Smooth muscle cell (in vitro differentiated cells): ENCODE data around the gene PARVG. TPM values are rescaled to one million over a fixed set of nuclear protein-coding genes. Genes with fewer than 3 reads are reported as not detected.

Experiments
- DNase-seq: peaks from one replicate; lab custom pipeline; 2025; ENCODE audit not compliant: unreplicated experiment; lab: John Stamatoyannopoulos, UW
- H2AFZ ChIP-seq: fragments of 200-600 bp; sonication (generic); 2 replicates; pipeline ENCODE4 v1.6.0; 2016; ENCODE audit warnings: antibody characterized with exemption, low read depth, mild to moderate bottlenecking
- H3F3A ChIP-seq: fragments of 200-600 bp; sonication (generic); 2 replicates; pipeline ENCODE4 v1.6.0; 2017; ENCODE audit warnings: antibody characterized with exemption, low read depth
- H3K27ac ChIP-seq: fragments of 200-600 bp; sonication (generic); 2 replicates; pipeline ENCODE4 v1.5.1; 2016; ENCODE audit warnings: low read depth, mild to moderate bottlenecking
- H3K27me3 ChIP-seq: fragments of 200-600 bp; sonication (generic); 2 replicates; pipeline ENCODE4 v1.6.1; 2016; ENCODE audit warnings: low read depth, mild to moderate bottlenecking
- H3K36me3 ChIP-seq: fragments of 200-600 bp; sonication (generic); 2 replicates; pipeline ENCODE4 v1.5.1; 2016; ENCODE audit warnings: low read depth
- H3K4me1 ChIP-seq: fragments of 200-600 bp; sonication (generic); 2 replicates; pipeline ENCODE4 v1.5.1; 2016; ENCODE audit warnings: low read depth
- H3K4me2 ChIP-seq: fragments of 200-600 bp; sonication (generic); 2 replicates; pipeline ENCODE4 v1.6.0; 2016; ENCODE audit warnings: mild to moderate bottlenecking
- H3K4me3 ChIP-seq: fragments of 200-600 bp; sonication (generic); 2 replicates; pipeline ENCODE4 v1.5.1; 2016; ENCODE audit warnings: mild to moderate bottlenecking
- H3K79me2 ChIP-seq: fragments of 200-600 bp; sonication (generic); 2 replicates; pipeline ENCODE4 v1.6.0; 2016; ENCODE audit warnings: low read depth, mild to moderate bottlenecking
- H3K9ac ChIP-seq: fragments of 200-600 bp; sonication (generic); 2 replicates; pipeline ENCODE4 v1.6.0; 2016; ENCODE audit warnings: low read depth
- H3K9me3 ChIP-seq: fragments of 200-600 bp; sonication (generic); replicated peaks from 2 replicates; pipeline ENCODE4 v1.5.1; 2016; ENCODE audit warnings: low read depth
- H4K20me1 ChIP-seq: fragments of 200-600 bp; sonication (generic); 2 replicates; pipeline ENCODE4 v1.6.0; 2016; ENCODE audit warnings: low read depth
- WGBS: methylation state at CpG from one replicate; pipeline ENCODE4 v1.1.7; 2016; ENCODE audit warnings: low lambda C conversion rate; 5-methylcytosine and 5-hydroxymethylcytosine counted together
- polyA plus RNA-seq: library from polyadenylated mRNA; unstranded; fragments of >200 nt; fragmentation: Nextera tagmentation; extraction: Ambion mirVana; gene quantifications from 2 replicates; pipeline ENCODE4 v1.2.1, GENCODE V29; 2016
- total RNA-seq: library from RNA; depleted of rRNA; stranded (reverse); fragments of >200 nt; gene quantifications from 2 replicates; pipeline ENCODE4 v1.2.3, GENCODE V29; 2014
- TF ChIP-seq, protein P1 (sequence below): fragments of 200-600 bp; sonication (generic); IDR thresholded peaks from 2 replicates; pipeline ENCODE4 v1.5.1; 2017; ENCODE audit warnings: borderline replicate concordance, mild to moderate bottlenecking, antibody characterized with exemption; ENCODE audit not compliant: insufficient read depth, poor library complexity, severe bottlenecking

PARVG gene
- total and polyA plus RNA-seq, 2 experiments from 2014 or later = 0.90 TPM; not detected in 1

DNA sequence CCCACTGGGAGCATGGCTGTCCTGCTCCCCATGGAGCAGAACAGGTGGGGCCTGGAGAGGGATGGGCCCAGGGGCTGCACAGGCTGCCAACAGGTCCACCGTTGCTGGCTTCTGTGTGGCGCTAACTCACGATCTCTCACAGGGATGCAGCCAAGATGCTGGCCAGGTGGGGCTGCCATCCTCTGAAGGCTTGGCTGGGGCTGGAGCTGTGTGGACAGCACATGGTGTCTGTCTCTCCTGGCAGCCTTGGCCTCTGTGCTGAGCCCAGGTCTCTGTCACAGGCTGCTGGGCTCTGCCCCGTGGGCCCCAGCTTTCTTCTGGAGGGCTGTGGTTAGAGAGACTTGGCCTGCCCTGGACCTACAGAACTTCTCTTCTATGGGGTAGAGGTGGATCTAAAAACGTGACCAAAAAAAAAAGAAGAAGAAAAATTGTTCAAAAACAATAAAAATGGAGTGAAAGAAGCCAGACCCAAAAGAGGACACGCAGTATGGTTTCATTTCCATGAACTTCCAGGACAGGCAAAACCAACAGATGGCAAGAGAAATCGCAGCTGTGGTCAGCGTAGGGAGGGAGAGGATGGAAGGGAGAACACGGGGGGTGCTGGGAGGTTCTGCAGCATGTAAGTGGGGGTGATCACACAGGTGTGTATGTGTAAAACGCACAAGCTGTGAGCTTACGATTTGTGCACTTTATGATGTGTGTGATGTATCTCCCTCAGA, 12.2 kb downstream of the PARVG start:
- DNase-seq = no peak
- H3K9ac ChIP-seq = no peak overlapping the region
- no peaks in the 10 kb centered on the region for H3F3A ChIP-seq
- no peaks in the 10 kb centered on the region for H3K79me2 ChIP-seq
- H3K4me3 ChIP-seq = no peak overlapping the region
- H3K4me2 ChIP-seq = no peak overlapping the region
- no peak overlapping the region for H2AFZ ChIP-seq
- H3K4me1 ChIP-seq = no peaks in the 10 kb centered on the region
- no peaks in the 10 kb centered on the region for H3K27me3 ChIP-seq
- TF ChIP-seq, protein P1, sequence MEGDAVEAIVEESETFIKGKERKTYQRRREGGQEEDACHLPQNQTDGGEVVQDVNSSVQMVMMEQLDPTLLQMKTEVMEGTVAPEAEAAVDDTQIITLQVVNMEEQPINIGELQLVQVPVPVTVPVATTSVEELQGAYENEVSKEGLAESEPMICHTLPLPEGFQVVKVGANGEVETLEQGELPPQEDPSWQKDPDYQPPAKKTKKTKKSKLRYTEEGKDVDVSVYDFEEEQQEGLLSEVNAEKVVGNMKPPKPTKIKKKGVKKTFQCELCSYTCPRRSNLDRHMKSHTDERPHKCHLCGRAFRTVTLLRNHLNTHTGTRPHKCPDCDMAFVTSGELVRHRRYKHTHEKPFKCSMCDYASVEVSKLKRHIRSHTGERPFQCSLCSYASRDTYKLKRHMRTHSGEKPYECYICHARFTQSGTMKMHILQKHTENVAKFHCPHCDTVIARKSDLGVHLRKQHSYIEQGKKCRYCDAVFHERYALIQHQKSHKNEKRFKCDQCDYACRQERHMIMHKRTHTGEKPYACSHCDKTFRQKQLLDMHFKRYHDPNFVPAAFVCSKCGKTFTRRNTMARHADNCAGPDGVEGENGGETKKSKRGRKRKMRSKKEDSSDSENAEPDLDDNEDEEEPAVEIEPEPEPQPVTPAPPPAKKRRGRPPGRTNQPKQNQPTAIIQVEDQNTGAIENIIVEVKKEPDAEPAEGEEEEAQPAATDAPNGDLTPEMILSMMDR = no peak
- H3K27ac ChIP-seq = no peak overlapping the region
- 80% methylated on average over 11 of the region's 11 CpGs for WGBS
- H3K9me3 ChIP-seq = no peaks in the 10 kb centered on the region
- H4K20me1 ChIP-seq = no peaks in the 10 kb centered on the region
- H3K36me3 ChIP-seq = no peaks in the 10 kb centered on the region

DNA sequence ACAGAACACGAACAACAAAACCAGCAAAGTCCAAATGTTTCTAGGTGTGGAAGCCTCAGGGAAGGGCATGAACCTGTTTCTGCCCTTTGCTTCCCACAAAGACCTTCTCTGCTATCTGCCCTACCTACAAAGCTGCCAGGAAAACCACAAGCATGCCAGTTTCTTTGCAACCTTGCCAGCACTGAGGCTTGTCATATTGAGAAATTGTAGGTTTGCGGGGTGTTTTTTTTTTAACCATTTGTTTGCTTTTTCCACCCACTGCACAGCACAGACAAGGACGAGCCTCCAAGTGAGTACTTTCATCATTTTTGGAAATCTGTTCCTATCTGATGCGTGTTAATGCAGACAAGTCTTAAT, 12.8 kb downstream of the PARVG start:
- Histone ChIP-seq H4K20me1 (no peaks in the 10 kb centered on the region), H3K27ac (no peak overlapping the region), H2AFZ (no peak overlapping the region), H3K9me3 (no peaks in the 10 kb centered on the region), H3K4me1 (no peaks in the 10 kb centered on the region), H3K27me3 (no peaks in the 10 kb centered on the region), H3F3A (no peaks in the 10 kb centered on the region), H3K79me2 (no peaks in the 10 kb centered on the region), H3K9ac (no peak overlapping the region), H3K4me3 (no peak overlapping the region), H3K4me2 (no peak overlapping the region), H3K36me3 (no peaks in the 10 kb centered on the region)
- WGBS = 94% methylated on average over 4 of the region's 4 CpGs
- DNase-seq = no peak
- TF ChIP-seq, protein P1 = no peak

DNA sequence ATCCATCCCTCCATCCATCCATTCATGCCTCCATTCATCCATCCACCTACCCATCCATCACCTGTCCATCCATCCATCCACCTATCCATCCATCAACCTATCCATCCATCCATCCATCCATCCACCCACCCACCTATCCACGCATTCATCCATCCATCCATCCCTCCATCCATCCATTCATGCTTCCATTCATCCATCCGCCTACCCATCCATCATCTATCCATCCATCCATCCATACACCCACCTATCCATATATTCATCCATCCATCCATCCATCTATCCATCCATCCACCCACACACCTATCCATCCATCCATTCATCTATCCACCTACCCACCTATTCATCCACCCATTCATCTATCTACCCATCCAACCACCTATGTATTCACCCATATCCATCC, 13.8 kb downstream of the PARVG start:
- 89% methylated on average over 2 of the region's 2 CpGs for WGBS
- H3K79me2 ChIP-seq = no peaks in the 10 kb centered on the region
- H4K20me1 ChIP-seq = no peaks in the 10 kb centered on the region
- no peaks in the 10 kb centered on the region for H3K36me3 ChIP-seq
- no peaks in the 10 kb centered on the region for H3K4me1 ChIP-seq
- H3K27me3 ChIP-seq = no peaks in the 10 kb centered on the region
- H2AFZ ChIP-seq = no peak overlapping the region
- no peak overlapping the region for H3K4me2 ChIP-seq
- no peak overlapping the region for H3K27ac ChIP-seq
- H3F3A ChIP-seq = no peaks in the 10 kb centered on the region
- DNase-seq = no peak
- H3K9me3 ChIP-seq = no peaks in the 10 kb centered on the region
- TF ChIP-seq, protein P1 = no peak
- no peak overlapping the region for H3K4me3 ChIP-seq
- H3K9ac ChIP-seq = no peak overlapping the region
